Measurements from ENCODE around the gene MYRIP.
"Not testable (repeated sequence)": the region's sequence is repeated elsewhere in the genome, so short reads cannot be mapped to it uniquely, and the experiment has no call there.

The MYRIP gene

GRCh38 chr3:39819899-39820298, 10.5 kb downstream of the MYRIP start:
- Mint-ChIP-seq H3K4me3 (no peak overlapping the region), H3K9me3 (no peaks in the 10 kb centered on the region), H3K27me3 (ENCODE audit: low read depth) (no peaks in the 10 kb centered on the region), H3K4me1 (ENCODE audit: low read depth) (no peaks in the 10 kb centered on the region), H3K36me3 (ENCODE audit: low read depth) (no peaks in the 10 kb centered on the region), H3K27ac (no peak overlapping the region)

- not testable (repeated sequence) for H3K4me1 Mint-ChIP-seq (ENCODE audit: low read depth); H3K27me3 Mint-ChIP-seq (ENCODE audit: low read depth); H3K36me3 Mint-ChIP-seq (ENCODE audit: low read depth); H3K27ac Mint-ChIP-seq; H3K9me3 Mint-ChIP-seq; H3K4me3 Mint-ChIP-seq
Observed at GRCh38 chr3:39833764-39834163, 24.4 kb downstream of the MYRIP start.

GRCh38 chr3:39839484-39839883, 30.1 kb downstream of the MYRIP start:
- Mint-ChIP-seq H3K27me3 (ENCODE audit: low read depth) (no peaks in the 10 kb centered on the region), H3K36me3 (ENCODE audit: low read depth) (no peaks in the 10 kb centered on the region), H3K4me1 (ENCODE audit: low read depth) (no peaks in the 10 kb centered on the region), H3K9me3 (no peaks in the 10 kb centered on the region), H3K27ac (no peak overlapping the region), H3K4me3 (no peak overlapping the region)

- Mint-ChIP-seq H3K27me3 (ENCODE audit: low read depth) (no peaks in the 10 kb centered on the region), H3K27ac (no peak overlapping the region), H3K4me1 (ENCODE audit: low read depth) (no peaks in the 10 kb centered on the region)
Observed at GRCh38 chr3:39843440-39843839, 34.0 kb downstream of the MYRIP start.

GRCh38 chr3:39848365-39848764, 39.0 kb downstream of the MYRIP start:
- H3K9me3 Mint-ChIP-seq, result no peaks in the 10 kb centered on the region
- no peaks in the 10 kb centered on the region for H3K36me3 Mint-ChIP-seq (ENCODE audit: low read depth)
- no peak overlapping the region for H3K27ac Mint-ChIP-seq
- no peak overlapping the region for H3K4me3 Mint-ChIP-seq
- no peaks in the 10 kb centered on the region for H3K27me3 Mint-ChIP-seq (ENCODE audit: low read depth)
- H3K4me1 Mint-ChIP-seq (ENCODE audit: low read depth), result no peaks in the 10 kb centered on the region

More at GRCh38 chr3:39843440-39843839, 34.0 kb downstream of the MYRIP start:
- Mint-ChIP-seq H3K4me3 (no peak overlapping the region), H3K9me3 (no peaks in the 10 kb centered on the region), H3K36me3 (ENCODE audit: low read depth) (no peaks in the 10 kb centered on the region)

- no peaks in the 10 kb centered on the region for H3K9me3 Mint-ChIP-seq
- no peaks in the 10 kb centered on the region for H3K4me1 Mint-ChIP-seq (ENCODE audit: low read depth)
- H3K27ac Mint-ChIP-seq, result no peak overlapping the region
- no peaks in the 10 kb centered on the region for H3K36me3 Mint-ChIP-seq (ENCODE audit: low read depth)
- H3K27me3 Mint-ChIP-seq (ENCODE audit: low read depth), result peaks cover 5% of the 10 kb centered on the region
- H3K4me3 Mint-ChIP-seq, result no peak overlapping the region
Observed at GRCh38 chr3:39849992-39850715, 40.7 kb downstream of the MYRIP start.

GRCh38 chr3:39850716-39851032, 41.3 kb downstream of the MYRIP start:
- H3K27ac Mint-ChIP-seq, result no peak overlapping the region
- no peaks in the 10 kb centered on the region for H3K9me3 Mint-ChIP-seq
- H3K36me3 Mint-ChIP-seq (ENCODE audit: low read depth), result no peaks in the 10 kb centered on the region

GRCh38 chr3:39855517-39855916, 46.1 kb downstream of the MYRIP start:
- no peaks in the 10 kb centered on the region for H3K36me3 Mint-ChIP-seq (ENCODE audit: low read depth)
- H3K4me3 Mint-ChIP-seq, result no peak overlapping the region
- no peaks in the 10 kb centered on the region for H3K9me3 Mint-ChIP-seq
- H3K4me1 Mint-ChIP-seq (ENCODE audit: low read depth), result no peaks in the 10 kb centered on the region
- H3K27ac Mint-ChIP-seq, result no peak overlapping the region
- H3K27me3 Mint-ChIP-seq (ENCODE audit: low read depth), result peaks cover 5% of the 10 kb centered on the region

More at GRCh38 chr3:39850716-39851032, 41.3 kb downstream of the MYRIP start:
- no peaks in the 10 kb centered on the region for H3K4me1 Mint-ChIP-seq (ENCODE audit: low read depth)
- H3K4me3 Mint-ChIP-seq, result no peak overlapping the region
- H3K27me3 Mint-ChIP-seq (ENCODE audit: low read depth), result peaks cover 5% of the 10 kb centered on the region

GRCh38 chr3:39869890-39870289, 60.5 kb downstream of the MYRIP start:
- no peaks in the 10 kb centered on the region for H3K4me1 Mint-ChIP-seq (ENCODE audit: low read depth)
- H3K27ac Mint-ChIP-seq, result no peak overlapping the region
- H3K4me3 Mint-ChIP-seq, result no peak overlapping the region
- H3K36me3 Mint-ChIP-seq (ENCODE audit: low read depth), result no peaks in the 10 kb centered on the region
- no peaks in the 10 kb centered on the region for H3K27me3 Mint-ChIP-seq (ENCODE audit: low read depth)
- H3K9me3 Mint-ChIP-seq, result peaks cover 4% of the 10 kb centered on the region

- H3K27me3 Mint-ChIP-seq (ENCODE audit: low read depth), result no peaks in the 10 kb centered on the region
- H3K27ac Mint-ChIP-seq, result no peak overlapping the region
- H3K4me3 Mint-ChIP-seq, result no peak overlapping the region
- peaks cover 4% of the 10 kb centered on the region for H3K9me3 Mint-ChIP-seq
- H3K4me1 Mint-ChIP-seq (ENCODE audit: low read depth), result no peaks in the 10 kb centered on the region
- H3K36me3 Mint-ChIP-seq (ENCODE audit: low read depth), result no peaks in the 10 kb centered on the region
Observed at GRCh38 chr3:39870706-39871105, 61.3 kb downstream of the MYRIP start.

GRCh38 chr3:39879581-39879980, 70.2 kb downstream of the MYRIP start:
- no peaks in the 10 kb centered on the region for H3K36me3 Mint-ChIP-seq (ENCODE audit: low read depth)

GRCh38 chr3:39882111-39882510, 72.7 kb downstream of the MYRIP start:
- Mint-ChIP-seq H3K9me3 (no peaks in the 10 kb centered on the region), H3K27ac (no peak overlapping the region), H3K4me1 (ENCODE audit: low read depth) (no peaks in the 10 kb centered on the region), H3K4me3 (no peak overlapping the region), H3K27me3 (ENCODE audit: low read depth) (no peaks in the 10 kb centered on the region), H3K36me3 (ENCODE audit: low read depth) (no peaks in the 10 kb centered on the region)

More at GRCh38 chr3:39879581-39879980, 70.2 kb downstream of the MYRIP start:
- Mint-ChIP-seq H3K4me3 (no peak overlapping the region), H3K4me1 (ENCODE audit: low read depth) (no peaks in the 10 kb centered on the region), H3K27ac (no peak overlapping the region), H3K27me3 (ENCODE audit: low read depth) (no peaks in the 10 kb centered on the region), H3K9me3 (no peaks in the 10 kb centered on the region)

GRCh38 chr3:39892068-39892467, 82.7 kb downstream of the MYRIP start:
- no peaks in the 10 kb centered on the region for H3K27me3 Mint-ChIP-seq (ENCODE audit: low read depth)
- H3K4me3 Mint-ChIP-seq, result no peak overlapping the region
- H3K27ac Mint-ChIP-seq, result no peak overlapping the region
- no peaks in the 10 kb centered on the region for H3K4me1 Mint-ChIP-seq (ENCODE audit: low read depth)
- H3K9me3 Mint-ChIP-seq, result no peaks in the 10 kb centered on the region
- no peaks in the 10 kb centered on the region for H3K36me3 Mint-ChIP-seq (ENCODE audit: low read depth)

GRCh38 chr3:39896184-39896583, 86.8 kb downstream of the MYRIP start:
- H3K36me3 Mint-ChIP-seq (ENCODE audit: low read depth), result no peaks in the 10 kb centered on the region
- H3K4me3 Mint-ChIP-seq, result no peak overlapping the region
- H3K4me1 Mint-ChIP-seq (ENCODE audit: low read depth), result no peaks in the 10 kb centered on the region
- no peaks in the 10 kb centered on the region for H3K27me3 Mint-ChIP-seq (ENCODE audit: low read depth)
- no peak overlapping the region for H3K27ac Mint-ChIP-seq
- H3K9me3 Mint-ChIP-seq, result no peaks in the 10 kb centered on the region

- H3K4me1 Mint-ChIP-seq (ENCODE audit: low read depth), result no peaks in the 10 kb centered on the region
- no peaks in the 10 kb centered on the region for H3K36me3 Mint-ChIP-seq (ENCODE audit: low read depth)
- no peak overlapping the region for H3K4me3 Mint-ChIP-seq
- H3K27ac Mint-ChIP-seq, result no peak overlapping the region
- H3K27me3 Mint-ChIP-seq (ENCODE audit: low read depth), result no peaks in the 10 kb centered on the region
- no peaks in the 10 kb centered on the region for H3K9me3 Mint-ChIP-seq
Observed at GRCh38 chr3:39900462-39901002, 91.1 kb downstream of the MYRIP start.
